OCI-LY1 (cell line): Measurements from ENCODE around the gene CAMK2D.

Source experiments
- H2AFZ ChIP-seq: fragments of 200-600 bp; sonication (generic), shearing (Covaris generic); 2 replicates; pipeline ENCODE4 v1.6.0; 2014; ENCODE audit warnings: antibody characterized with exemption, mild to moderate bottlenecking, low read length
- H3F3A ChIP-seq: fragments of 200-600 bp; sonication (generic), shearing (Covaris generic); 2 replicates; pipeline ENCODE4 v1.6.0; 2014; ENCODE audit warnings: mild to moderate bottlenecking, antibody characterized with exemption, low read length, moderate library complexity; ENCODE audit not compliant: insufficient read depth
- H3K27ac ChIP-seq: fragments of 200-600 bp; sonication (generic); 2 replicates; pipeline ENCODE4 v1.5.1; 2014; ENCODE audit warnings: low read length, mixed run types, mild to moderate bottlenecking, low read depth; ENCODE audit not compliant: poor library complexity, severe bottlenecking
- H3K27me3 ChIP-seq: fragments of 200-600 bp; sonication (generic); 2 replicates; pipeline ENCODE4 v1.6.0; 2014; ENCODE audit warnings: antibody characterized with exemption, mild to moderate bottlenecking, low read length, moderate library complexity; ENCODE audit not compliant: insufficient read depth
- H3K36me3 ChIP-seq: fragments of 200-600 bp; sonication (generic); 2 replicates; pipeline ENCODE4 v1.6.1; 2014; ENCODE audit warnings: mild to moderate bottlenecking, antibody characterized with exemption, low read length, moderate library complexity, mixed read lengths; ENCODE audit not compliant: insufficient read depth
- H3K4me1 ChIP-seq: fragments of 200-600 bp; sonication (generic); 2 replicates; pipeline ENCODE4 v1.5.1; 2014; ENCODE audit warnings: mild to moderate bottlenecking, low read length, moderate library complexity; ENCODE audit not compliant: insufficient read depth, severe bottlenecking
- H3K4me2 ChIP-seq: fragments of 200-600 bp; sonication (generic), shearing (Covaris generic); 2 replicates; pipeline ENCODE4 v1.6.1; 2014; ENCODE audit warnings: low read length
- H3K4me3 ChIP-seq: fragments of 200-600 bp; sonication (generic); 2 replicates; pipeline ENCODE4 v1.5.1; 2014; ENCODE audit warnings: low read length, low read depth, mild to moderate bottlenecking, mixed read lengths; ENCODE audit not compliant: poor library complexity, severe bottlenecking
- H3K79me2 ChIP-seq: fragments of 200-600 bp; shearing (Covaris generic); 2 replicates; pipeline ENCODE4 v1.6.1; 2016; ENCODE audit warnings: mixed run types, low read length, mixed read lengths; ENCODE audit not compliant: insufficient read depth
- H3K9ac ChIP-seq: fragments of 200-600 bp; sonication (generic), shearing (Covaris generic); 2 replicates; pipeline ENCODE4 v1.6.1; 2014; ENCODE audit warnings: mild to moderate bottlenecking, low read length, mixed read lengths
- H3K9me2 ChIP-seq: fragments of 200-600 bp; sonication (generic), shearing (Covaris generic); 2 replicates; pipeline ENCODE4 v1.6.1; 2014; ENCODE audit warnings: low read depth, mild to moderate bottlenecking, low read length, mixed read lengths
- H3K9me3 ChIP-seq: fragments of 200-600 bp; shearing (Covaris generic); 2 replicates; pipeline ENCODE4 v1.6.1; 2014; ENCODE audit warnings: low read length, mixed read lengths
- H4K20me1 ChIP-seq: fragments of 200-600 bp; sonication (generic), shearing (Covaris generic); 2 replicates; pipeline ENCODE4 v1.6.0; 2016; ENCODE audit warnings: mild to moderate bottlenecking, low read length; ENCODE audit not compliant: insufficient read depth
- CTCF ChIP-seq: fragments of 200-600 bp; sonication (generic), shearing (Covaris generic); IDR thresholded peaks from 2 replicates; pipeline ENCODE4 v1.5.1; 2017; ENCODE audit warnings: mild to moderate bottlenecking, antibody characterized with exemption, low read length, moderate library complexity, mixed read lengths
- EZH2 ChIP-seq: fragments of 200-600 bp; sonication (generic), shearing (Covaris generic); IDR thresholded peaks from 2 replicates; pipeline ENCODE4 v1.8.0; 2017; ENCODE audit warnings: borderline replicate concordance, mixed run types, mild to moderate bottlenecking, antibody characterized with exemption, low read length, moderate library complexity, mixed read lengths

Gene CAMK2D

GRCh38 chr4:113457886-113458285 is 303.7 kb downstream of the CAMK2D start:
- no peaks in the 10 kb centered on the region for H3F3A ChIP-seq
- no peak overlapping the region for H3K27ac ChIP-seq
- H3K4me3 ChIP-seq = no peak overlapping the region
- H2AFZ ChIP-seq = no peak overlapping the region
- H4K20me1 ChIP-seq = no peaks in the 10 kb centered on the region
- H3K79me2 ChIP-seq = no peaks in the 10 kb centered on the region
- H3K4me1 ChIP-seq = peaks cover 8% of the 10 kb centered on the region
- H3K27me3 ChIP-seq = no peaks in the 10 kb centered on the region
- H3K4me2 ChIP-seq = no peak overlapping the region
- TF ChIP-seq EZH2 (no peak), CTCF (no peak)
- H3K9me2 ChIP-seq = no peaks in the 10 kb centered on the region
- peaks cover 84% of the 10 kb centered on the region for H3K36me3 ChIP-seq
- no peak overlapping the region for H3K9ac ChIP-seq
- no peaks in the 10 kb centered on the region for H3K9me3 ChIP-seq

- Histone ChIP-seq H2AFZ (no peak overlapping the region), H3K4me3 (no peak overlapping the region), H3K79me2 (no peaks in the 10 kb centered on the region), H3K9me3 (no peaks in the 10 kb centered on the region), H3K36me3 (peaks cover 81% of the 10 kb centered on the region), H3F3A (no peaks in the 10 kb centered on the region), H4K20me1 (no peaks in the 10 kb centered on the region), H3K9ac (no peak overlapping the region), H3K27ac (no peak overlapping the region), H3K4me1 (peaks cover 8% of the 10 kb centered on the region), H3K27me3 (no peaks in the 10 kb centered on the region), H3K9me2 (no peaks in the 10 kb centered on the region), H3K4me2 (no peak overlapping the region)
- TF ChIP-seq CTCF = no peak
- TF ChIP-seq EZH2 = no peak
These were observed 304.4 kb downstream of the CAMK2D start for GRCh38 chr4:113457121-113457520.

- Histone ChIP-seq H3F3A (no peaks in the 10 kb centered on the region), H3K27ac (no peak overlapping the region), H3K9me3 (no peaks in the 10 kb centered on the region), H3K36me3 (peaks cover 67% of the 10 kb centered on the region), H3K79me2 (no peaks in the 10 kb centered on the region), H3K4me1 (peaks cover 8% of the 10 kb centered on the region), H3K9me2 (no peaks in the 10 kb centered on the region), H3K9ac (no peak overlapping the region), H3K27me3 (no peaks in the 10 kb centered on the region), H4K20me1 (no peaks in the 10 kb centered on the region), H3K4me2 (no peak overlapping the region), H2AFZ (no peak overlapping the region), H3K4me3 (no peak overlapping the region)
- no peak for TF ChIP-seq CTCF
- TF ChIP-seq EZH2 = no peak
These were observed 306.5 kb downstream of the CAMK2D start for GRCh38 chr4:113455061-113455460.
